Suppressor macrophage (primary cell): ENCODE measurements around the gene SLC24A3.

Experiments used
- DNase-seq, 4 experiments: peaks; one replicate each; pipeline ENCODE4 v3.0.0-alpha.2; 2020 to 2022
- total RNA-seq, 17 experiments: gene quantifications; one replicate each; lab custom pipeline; 2026; ENCODE audit warnings: mixed read lengths in 6 of 17, inconsistent platforms in 3 of 17; lab: John Stamatoyannopoulos, UW

SLC24A3 gene
- 0 to 2.9 (median 0.16) reads per million in 17 experiments for total RNA-seq

DNA sequence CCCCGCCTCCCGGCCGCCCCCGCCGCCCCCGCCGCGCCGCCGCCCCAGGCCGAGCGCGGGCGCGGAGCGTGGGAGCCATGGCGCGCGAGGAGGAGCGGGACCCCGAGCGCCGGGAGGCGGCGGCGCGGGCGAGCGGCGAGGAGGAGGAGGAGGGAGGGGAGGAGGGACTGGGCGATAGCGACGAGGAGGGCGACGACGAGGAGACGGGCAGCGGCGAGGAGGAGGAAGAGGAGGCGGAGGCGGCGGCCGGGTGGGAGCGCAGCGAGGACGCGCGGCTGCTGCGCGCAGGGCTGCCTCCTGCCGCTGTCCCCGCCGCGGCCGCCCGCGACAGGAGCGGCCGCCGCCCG, at the start of gene SLC24A3:
Gene SLC24A3, plus strand, starts transcription at position 174 of the 347 bp plus-strand sequence.
- no peak for DNase-seq

DNA sequence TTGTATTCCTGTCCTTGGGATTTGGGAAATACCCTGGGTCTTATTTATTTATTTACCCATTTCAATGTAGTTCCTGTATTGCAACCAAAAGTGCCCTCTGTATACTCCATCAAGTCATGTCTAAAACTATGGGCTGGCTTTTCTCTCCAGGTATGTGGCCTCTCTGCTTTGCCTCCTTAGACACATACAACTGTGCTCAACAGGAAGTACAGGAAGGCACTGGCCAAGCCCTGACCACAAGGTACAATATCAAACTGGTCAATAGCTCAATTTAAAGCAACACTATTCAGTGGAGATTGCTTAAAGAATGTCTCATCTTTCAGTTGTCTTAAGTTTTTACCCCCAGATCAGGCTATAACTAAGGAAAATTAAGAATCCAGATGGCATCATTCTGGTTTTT, 42.3 kb upstream of the SLC24A3 start:
- DNase-seq: no peak

DNA sequence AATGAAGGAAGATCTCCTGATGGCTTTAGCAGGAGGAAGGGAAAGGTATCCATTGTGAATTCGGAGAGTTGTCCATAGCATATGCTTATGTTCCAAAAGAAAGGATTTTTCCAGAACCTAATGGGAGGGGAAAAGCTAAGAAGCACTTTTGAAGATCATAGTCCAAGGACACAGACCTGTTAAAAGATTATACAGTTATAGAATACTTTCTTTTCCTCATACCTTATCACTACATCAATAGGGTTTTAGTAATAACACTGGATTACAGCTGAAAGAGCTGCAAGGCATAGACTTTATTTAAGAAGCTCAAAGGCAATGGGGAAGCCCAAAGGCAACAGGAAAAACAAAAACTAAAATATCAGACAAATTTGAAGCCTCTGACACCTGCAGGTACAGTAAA, 39.8 kb upstream of the SLC24A3 start:
- DNase-seq: no peak

DNA sequence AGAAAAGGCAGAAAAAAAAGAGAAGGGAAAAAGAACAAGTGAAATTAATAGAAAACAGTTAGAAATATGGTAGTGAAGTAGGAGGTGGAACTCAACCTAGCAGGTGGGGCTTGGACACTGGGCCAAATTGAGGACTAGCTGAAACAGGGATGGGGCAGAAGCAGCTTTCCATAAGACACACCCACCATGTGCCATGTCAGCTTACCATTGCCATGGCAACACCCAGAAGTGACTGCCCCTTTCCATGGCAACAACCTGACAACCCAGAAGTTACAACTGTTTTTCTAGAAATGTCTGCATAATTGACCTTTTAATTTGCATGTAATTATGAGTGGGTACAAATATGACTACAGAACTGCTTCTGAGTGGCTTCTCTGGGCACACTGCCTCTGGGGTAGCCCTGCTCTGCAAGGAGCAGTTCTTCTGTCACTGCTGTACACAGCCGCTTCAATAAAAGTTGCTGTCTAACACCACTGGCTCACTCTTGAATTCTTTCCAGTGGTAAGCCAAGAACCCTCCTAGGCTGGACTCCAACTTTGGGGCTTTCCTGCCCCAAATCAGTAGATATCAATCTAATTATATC, 35.9 kb upstream of the SLC24A3 start:
- no peak for DNase-seq

DNA sequence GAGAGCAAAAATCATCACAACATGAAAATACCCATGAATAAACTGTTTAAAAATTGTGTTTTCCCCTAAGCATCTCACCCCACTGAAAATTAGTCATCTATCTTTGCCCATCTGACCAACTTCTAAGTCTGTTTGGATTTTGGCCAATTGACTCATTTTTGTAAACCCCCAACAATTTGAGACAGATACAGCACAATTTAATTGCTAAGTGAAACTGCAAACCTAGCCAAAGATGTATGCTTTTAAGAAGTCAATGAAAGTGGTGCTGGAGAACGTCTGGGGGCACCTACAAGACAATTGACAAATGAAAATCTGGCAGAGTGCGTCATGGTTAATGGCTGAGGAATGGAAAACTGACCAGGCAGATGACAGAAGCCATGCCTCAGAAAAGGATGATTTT, 30.9 kb upstream of the SLC24A3 start:
- no peak for DNase-seq

DNA sequence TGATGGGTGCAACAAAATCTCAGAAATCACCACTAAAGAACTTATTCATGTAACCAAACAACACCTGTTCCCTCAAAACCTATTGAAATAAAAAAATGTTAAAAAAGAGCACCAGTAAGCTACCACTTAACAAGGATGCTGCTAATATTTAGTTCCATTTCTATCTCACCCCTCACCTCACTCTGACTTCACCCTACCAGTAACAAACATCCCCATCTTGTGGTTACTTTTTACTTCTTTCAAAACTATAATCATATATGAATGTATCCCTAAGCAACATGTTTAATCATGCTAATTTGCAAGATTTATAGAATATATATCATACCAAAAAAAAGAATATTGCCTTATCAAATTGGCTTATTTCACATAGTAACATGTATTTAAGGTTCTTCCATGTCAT, 27.4 kb upstream of the SLC24A3 start:
- peak in 1 of 4 experiments; percentile 19 for DNase-seq

DNA sequence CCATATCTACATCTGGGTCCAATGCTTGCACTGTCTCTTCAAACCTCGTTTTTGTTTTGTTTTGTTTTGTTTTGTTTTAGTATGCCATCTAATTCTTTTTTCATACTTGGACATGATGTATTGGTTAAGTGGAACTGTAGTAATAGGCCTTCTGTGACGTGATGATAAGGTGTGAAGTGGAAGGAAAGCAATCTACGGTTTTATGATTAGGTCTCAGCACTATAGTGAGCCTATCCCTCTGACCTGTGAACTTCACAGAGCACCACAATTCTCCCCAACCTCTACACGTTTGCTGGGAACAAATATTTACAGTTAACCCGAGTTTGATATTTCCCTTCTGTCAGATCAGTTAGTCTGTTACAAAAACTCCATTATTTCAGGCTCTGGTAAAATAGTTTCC, 19.1 kb upstream of the SLC24A3 start:
- DNase-seq: no peak

DNA sequence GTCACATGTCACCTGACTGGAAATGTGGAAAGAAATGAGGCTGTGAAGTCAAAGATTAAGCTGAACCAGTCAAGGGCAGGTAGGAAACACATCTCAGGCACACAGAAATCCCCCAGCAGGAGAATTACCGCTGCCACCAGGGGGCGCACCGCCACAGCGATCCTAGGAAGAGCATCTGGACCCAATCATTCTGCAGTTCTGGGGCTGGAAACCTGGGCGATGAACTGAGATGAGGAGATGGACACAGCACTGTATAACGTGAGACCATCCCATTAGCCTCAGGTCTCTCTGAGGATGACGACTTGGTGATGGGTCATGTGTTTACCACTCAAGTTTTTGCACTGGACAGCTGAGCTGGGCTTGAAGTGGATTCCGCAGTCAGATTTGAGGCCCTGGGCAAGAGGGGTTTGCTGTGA, 6.5 kb upstream of the SLC24A3 start:
- peak; percentile 72 to 90 (median 85) for DNase-seq

DNA sequence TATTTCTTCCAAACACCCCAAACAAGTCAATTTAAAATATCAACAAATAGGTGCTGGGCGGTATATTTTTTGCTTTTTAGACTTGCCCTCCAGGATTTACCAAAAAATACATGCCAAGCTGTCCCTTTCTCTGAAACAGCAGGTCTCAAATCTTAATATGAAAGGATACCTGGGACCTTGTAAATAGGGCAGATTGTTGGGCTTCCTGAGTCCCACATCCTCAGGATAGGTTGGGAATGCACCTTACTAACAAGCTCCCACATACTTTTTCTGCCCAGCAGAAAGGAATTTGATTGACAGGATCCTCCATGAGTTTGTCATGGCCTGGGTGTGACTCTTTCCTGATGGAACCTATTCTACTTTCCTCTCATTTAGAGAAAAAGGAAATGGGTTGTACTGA, 4.9 kb upstream of the SLC24A3 start:
- no peak for DNase-seq

DNA sequence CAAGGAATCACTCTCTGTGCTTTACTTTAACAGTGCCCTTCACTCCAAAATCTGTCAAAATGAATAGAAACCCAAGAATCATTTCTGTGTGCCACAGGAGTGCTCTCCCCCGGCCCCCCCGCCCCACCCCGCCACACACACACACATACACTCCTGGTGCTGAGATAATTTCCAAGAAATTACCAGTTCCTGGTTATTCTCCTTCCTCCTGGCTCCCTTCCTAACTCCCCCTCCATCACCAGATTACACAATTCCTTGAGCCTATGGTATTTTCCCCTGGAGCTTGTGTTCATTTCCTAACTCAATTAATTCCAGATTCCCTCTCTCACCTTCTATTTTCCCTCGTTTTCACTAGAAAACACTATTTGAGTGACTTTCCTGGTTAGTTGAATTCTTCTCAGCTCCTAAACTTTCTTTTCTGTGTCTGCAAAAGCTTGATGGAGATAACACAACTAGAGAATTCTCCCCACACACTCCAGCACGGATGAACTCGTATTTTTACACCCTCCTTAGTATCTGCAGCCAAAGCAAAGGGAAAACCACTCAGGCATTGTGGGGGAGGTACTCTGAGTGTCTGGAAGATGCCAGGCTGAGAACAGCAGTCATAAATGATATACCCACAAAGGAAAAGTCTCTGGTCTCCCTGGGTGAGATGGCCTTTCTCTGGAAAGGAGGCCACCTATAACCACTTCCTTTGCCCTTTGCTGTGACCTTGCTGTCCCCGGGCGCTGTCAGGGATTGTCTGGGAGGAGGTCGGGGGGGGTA, 1.9 kb upstream of the SLC24A3 start:
- no peak for DNase-seq

DNA sequence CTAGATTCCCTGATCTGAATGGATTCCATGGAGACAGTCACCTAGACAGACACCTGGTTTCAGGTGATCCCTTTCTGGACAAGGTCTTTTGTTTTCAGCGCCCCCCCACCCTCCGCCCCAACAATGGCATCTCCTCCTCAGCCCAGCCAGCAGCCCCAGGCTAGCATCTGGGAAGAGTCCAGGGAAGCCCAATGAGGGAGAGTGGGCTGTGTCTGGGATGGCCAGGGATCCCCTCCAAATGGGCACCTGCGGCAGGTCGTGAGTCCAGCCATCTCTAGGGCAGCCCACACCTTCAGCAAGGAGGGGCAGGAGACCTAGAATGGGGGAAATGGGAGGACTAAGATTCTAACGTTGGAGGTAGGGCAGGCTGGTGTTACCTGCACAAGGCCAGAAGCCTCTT, 1.2 kb upstream of the SLC24A3 start:
- no peak for DNase-seq

DNA sequence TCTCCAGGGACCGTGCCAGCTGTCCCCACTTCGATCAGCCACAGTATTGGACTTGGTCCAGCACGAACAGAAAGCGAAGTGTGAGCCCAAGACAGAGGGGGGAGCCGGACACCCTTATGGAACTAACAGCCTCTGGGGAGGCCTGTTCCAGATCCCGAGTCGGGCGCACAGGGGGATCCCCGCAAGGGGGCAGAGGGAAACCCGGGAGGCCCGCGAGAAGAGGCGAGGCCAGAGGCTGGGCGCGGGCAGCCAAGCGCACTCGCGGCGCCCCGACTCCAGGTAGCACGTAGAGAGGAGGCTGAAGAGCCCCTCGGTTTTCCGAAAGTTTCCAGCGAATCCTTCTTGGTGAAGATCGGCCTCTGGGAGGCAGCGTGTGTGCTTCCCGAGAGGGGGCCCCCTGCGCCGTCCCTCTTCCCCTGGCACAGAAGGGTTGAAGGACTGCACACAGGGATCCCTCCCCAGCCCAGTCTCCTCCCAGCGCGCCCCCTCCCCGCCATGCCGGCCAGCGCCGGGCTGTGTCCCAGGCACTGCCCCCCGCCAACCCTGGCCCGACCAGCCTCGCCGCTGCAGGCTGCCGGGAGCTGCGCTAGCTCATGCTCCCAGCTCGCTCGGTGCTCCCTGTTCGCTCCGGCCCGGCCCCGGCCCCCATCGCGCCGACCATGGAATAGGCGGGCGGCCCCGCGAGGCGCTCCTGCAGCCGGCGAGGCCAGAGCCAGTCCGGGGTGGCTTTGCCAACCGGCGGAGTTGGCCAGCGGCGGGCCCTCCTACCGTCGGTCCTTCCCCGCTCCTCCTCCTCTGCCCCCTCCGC, 577 bp upstream of the SLC24A3 start:
- peak; percentile 17 to 45 (median 23) for DNase-seq

DNA sequence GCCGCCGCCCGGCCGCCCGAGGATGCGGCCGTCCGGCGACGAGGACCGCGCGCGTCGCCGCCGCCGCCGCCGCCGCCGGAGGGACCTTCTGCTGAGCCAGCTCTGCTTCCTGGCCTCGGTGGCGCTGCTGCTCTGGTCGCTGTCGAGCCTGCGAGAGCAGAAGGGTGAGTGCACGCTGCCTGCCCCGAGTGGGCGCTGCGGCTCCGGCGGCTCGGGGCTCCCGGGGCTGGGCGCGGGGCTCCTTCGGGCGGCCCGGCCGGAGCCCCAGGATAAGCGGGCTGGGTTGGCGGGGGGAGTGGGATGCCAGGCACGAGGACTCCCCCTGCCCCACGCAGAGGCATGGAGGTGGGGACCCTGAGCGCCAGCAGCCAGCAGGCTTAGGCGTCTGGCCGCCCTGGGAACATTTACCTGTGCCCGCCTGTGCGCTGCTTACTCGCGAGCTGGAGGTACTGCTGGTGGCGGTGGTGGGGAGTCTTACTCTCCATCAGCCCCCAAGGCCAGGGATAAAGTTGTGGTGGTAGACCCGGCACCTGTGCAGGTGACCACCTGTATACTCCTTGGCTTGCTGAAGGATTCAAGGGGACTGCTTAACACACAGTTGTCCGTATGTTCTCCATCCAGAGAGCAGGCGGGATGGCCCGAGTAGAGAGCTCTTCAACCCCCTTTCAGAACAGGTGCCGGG, 520 bp downstream of the SLC24A3 start:
- peak; percentile 71 to 89 (median 81) for DNase-seq

DNA sequence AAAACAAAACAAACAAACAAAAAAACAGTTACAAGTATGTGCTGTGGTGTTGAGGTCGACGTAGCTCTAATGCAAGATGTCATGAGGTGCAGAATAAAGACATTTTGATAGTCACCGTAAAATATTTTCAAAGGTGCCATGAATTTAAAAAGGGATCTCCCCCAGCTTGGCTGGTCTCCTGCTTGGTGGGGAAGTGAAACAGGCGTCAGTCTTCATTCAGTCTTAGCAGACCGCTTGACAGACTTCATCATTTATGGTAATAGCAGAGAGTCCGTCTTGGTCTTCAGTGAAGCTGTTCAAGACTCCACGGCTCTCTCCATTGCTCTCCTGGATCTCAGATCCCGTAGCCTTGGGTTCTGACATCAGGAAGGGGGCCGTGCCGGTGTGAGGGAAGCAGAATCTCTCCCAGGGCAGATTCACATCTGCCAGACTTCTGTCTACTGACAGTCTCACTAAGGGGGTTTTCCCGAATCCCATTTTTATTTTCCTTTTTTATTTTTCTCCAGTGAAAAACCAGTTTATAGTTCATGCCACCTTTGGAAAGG, 1.6 kb downstream of the SLC24A3 start:
- peak in 3 of 4 experiments; percentile 11 to 39 (median 26) for DNase-seq

DNA sequence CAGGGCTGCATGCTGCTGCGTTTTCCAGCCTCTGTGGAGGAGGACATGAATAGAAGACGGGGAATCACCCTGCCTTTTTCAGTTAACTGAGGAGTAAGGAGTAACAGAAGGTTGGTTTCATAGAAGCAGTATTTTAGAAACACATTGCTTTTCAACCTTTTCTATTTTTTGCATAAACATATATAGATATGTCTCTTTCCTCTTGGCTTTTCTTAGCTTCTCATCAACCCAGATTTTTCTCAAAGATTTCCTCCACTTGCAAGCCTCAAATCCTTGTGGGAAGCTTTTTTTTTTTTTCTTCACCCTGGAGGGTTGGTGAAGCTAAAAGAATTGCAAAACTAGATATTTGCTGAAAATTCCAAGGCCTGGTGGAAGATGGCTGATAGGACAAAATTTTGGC, 6.0 kb downstream of the SLC24A3 start:
- no peak for DNase-seq

DNA sequence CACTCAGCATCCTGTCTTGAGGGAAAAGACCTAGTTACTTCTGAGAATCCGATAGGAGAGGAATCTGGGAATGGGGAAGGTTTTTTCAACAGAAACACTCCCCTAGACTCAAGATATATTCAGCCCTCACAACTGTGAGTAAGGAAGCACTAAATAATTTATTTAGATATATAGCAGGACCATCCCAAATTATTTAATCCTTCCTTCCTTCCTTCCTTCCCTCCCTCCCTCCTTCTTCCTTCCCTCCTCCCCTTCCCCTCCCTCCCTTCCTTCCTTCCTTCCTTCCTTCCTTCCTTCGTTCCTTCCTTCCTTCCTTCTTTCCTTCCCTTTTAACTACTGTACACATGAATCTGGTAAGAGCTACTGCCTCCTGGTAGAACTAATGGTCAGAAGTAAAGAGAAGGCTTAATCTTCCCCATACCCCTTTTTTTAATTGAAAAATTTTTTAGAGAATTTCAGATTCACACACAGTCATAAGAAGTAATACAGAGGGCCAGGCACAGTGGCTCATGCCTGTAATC, 10.1 kb downstream of the SLC24A3 start:
- DNase-seq: no peak

DNA sequence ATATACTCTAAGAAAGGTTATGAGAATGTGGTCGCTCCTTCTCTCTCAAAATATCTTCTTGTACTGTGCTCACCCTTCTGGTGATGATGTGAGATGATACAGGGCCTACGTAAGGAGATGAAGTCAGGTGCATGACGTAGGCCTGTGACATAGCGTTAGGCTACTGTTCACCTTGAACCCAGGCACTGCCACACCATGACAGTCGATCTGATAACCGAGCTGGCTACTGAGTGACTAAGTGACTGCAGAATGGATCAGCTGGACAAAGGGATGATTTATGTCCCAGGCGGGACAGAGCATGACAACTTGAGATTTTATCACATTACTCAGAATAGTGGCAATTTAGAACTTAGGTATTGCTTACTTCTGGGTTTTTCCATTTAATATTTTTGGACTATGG, 11.2 kb downstream of the SLC24A3 start:
- no peak for DNase-seq

DNA sequence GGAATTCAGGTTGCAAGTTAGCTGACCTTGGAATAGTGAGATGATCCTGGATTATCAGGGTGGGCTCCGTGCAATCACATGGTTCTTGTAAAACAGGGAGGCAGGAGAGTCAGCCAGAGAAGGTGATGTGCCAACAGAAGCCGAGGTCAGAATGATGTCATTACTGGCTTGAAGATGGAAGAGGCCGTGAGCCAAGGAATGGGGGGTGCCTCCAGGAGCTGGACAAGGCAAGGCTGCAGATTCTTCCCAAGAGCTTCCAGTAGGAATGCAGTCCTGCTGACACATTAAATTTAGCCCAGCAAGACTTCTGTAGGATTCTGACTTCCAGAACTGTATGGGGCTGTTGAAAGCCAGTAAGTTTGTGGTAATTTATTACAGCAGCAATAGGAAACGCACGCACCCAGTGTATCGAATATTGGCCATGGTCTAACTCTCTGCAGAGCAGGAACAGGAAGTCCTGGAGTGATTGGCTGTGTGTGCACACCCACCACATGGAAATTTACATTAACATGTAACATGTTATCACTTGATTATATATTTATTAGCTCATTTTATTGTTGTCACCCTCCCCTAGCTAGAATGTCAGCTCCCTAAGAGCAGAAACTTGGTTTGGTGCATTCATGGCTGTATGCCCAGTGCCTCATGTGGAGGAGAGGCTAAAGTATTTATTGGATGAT, 19.1 kb downstream of the SLC24A3 start:
- DNase-seq: no peak

DNA sequence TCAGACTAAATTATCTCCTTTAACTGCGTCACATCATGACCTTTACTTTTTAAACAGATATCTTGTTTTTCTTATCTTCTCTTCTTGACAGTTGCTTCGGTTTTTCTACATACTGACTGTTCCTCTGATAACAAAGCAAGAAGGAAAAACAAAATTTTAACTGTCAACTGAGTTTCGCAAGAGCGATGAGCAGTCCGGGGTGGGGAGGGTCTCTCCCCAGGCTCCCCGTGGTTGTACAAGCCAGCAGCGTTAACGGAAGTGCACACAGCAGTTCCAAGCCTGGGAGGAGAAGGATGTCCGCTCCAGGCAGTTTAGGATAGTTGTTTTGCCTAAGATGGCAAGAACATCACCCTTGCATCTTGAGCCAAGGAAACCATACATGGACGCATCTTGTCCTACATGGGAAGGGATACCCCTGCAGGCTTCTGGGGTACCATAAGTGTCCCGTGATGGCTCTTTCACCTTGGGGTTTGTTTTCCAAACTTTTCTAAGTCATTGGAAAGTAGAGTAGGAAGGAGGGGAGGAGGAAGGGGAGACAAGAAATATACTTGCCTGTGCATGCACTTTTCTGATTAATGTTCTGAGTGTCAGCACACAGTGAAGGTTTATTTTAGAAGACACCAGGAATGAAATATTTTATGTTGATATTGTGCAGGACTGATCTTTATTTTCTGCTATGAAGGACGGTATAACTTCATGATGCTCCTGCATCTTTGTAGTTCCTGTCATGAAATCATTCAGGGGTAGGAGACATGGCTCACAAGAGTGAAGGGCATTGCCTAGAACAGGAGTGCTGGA, 20.8 kb downstream of the SLC24A3 start:
- peak in 3 of 4 experiments; percentile 23 to 54 (median 42) for DNase-seq

DNA sequence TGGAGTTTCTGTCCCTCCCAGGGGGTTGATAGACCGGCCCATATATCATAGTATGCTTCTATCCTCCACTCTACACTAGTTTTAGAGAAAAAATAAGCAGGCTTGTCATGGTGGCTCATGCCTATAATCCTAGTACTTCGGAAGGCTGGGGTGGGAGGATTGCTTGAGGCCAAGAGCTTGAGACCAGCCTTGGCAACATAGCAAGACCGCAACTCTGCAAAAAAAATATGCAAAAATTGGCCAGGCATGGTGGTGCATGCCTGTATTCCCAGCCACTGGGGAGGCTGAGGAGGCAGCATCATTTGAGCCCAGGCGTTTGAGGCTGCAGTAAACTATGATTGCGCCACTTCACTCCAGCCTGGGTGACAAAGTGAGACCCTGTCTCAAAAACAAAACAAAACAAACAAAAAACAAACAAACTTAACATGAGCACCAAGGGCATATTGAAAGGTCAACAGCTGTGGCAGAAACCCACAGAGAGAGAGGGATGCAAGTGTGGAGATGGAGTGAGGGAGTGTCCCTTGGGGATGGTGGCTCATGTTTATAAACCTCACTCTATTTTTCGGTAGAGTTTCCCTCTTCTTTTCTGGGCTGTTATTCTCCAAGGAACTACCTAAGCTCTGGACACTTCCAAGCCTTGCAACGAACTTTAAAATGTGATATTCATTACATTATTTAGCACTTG, 24.1 kb downstream of the SLC24A3 start:
- no peak for DNase-seq
